ENCODE measurements around the gene OR6N2. TPM values are rescaled to one million over a fixed set of nuclear protein-coding genes. Genes with fewer than 3 reads are reported as not detected.

OR6N2 gene
- total RNA-seq = not detected

GRCh38 chr1:158781104-158781503 is at the start of gene OR6N2:
TSS of gene OR6N2 (minus strand) at chr1:158781204. CDS start at chr1:158777635, 3,569 bp downstream.
- no peak for DNase-seq (ENCODE audit: low spot score)

- no peak for DNase-seq (ENCODE audit: low spot score)
These were observed 49.2 kb upstream of the OR6N2 start for GRCh38 chr1:158830074-158830677.

- no peak for DNase-seq (ENCODE audit: low spot score)
These were observed 40.7 kb upstream of the OR6N2 start for GRCh38 chr1:158821723-158822122.

- no peak for DNase-seq (ENCODE audit: low spot score)
These were observed 38.7 kb upstream of the OR6N2 start for GRCh38 chr1:158819461-158820443.

- no peak for DNase-seq (ENCODE audit: low spot score)
These were observed 38.0 kb upstream of the OR6N2 start for GRCh38 chr1:158818975-158819431.

GRCh38 chr1:158818560-158818959 is 37.6 kb upstream of the OR6N2 start:
- DNase-seq (ENCODE audit: low spot score) = no peak

GRCh38 chr1:158814970-158815369 is 34.0 kb upstream of the OR6N2 start:
- no peak for DNase-seq (ENCODE audit: low spot score)

GRCh38 chr1:158813164-158813563 is 32.2 kb upstream of the OR6N2 start:
- DNase-seq (ENCODE audit: low spot score) = no peak

- no peak for DNase-seq (ENCODE audit: low spot score)
These were observed 31.3 kb upstream of the OR6N2 start for GRCh38 chr1:158812336-158812735.

- no peak for DNase-seq (ENCODE audit: low spot score)
These were observed 29.3 kb upstream of the OR6N2 start for GRCh38 chr1:158810311-158810710.

- DNase-seq (ENCODE audit: low spot score) = no peak
These were observed 28.9 kb upstream of the OR6N2 start for GRCh38 chr1:158809862-158810261.

GRCh38 chr1:158809256-158809655 is 28.3 kb upstream of the OR6N2 start:
- DNase-seq (ENCODE audit: low spot score) = no peak

- no peak for DNase-seq (ENCODE audit: low spot score)
These were observed 26.0 kb upstream of the OR6N2 start for GRCh38 chr1:158806916-158807536.

GRCh38 chr1:158803678-158804077 is 22.7 kb upstream of the OR6N2 start:
- DNase-seq (ENCODE audit: low spot score) = no peak

GRCh38 chr1:158801396-158801795 is 20.4 kb upstream of the OR6N2 start:
- no peak for DNase-seq (ENCODE audit: low spot score)

- DNase-seq (ENCODE audit: low spot score) = no peak
These were observed 19.5 kb upstream of the OR6N2 start for GRCh38 chr1:158800526-158800925.

- DNase-seq (ENCODE audit: low spot score) = no peak
These were observed 18.7 kb upstream of the OR6N2 start for GRCh38 chr1:158799689-158800088.

- no peak for DNase-seq (ENCODE audit: low spot score)
These were observed 17.5 kb upstream of the OR6N2 start for GRCh38 chr1:158798531-158798930.

GRCh38 chr1:158794247-158794646 is 13.2 kb upstream of the OR6N2 start:
- no peak for DNase-seq (ENCODE audit: low spot score)

- no peak for DNase-seq (ENCODE audit: low spot score)
These were observed 12.6 kb upstream of the OR6N2 start for GRCh38 chr1:158793604-158794003.

GRCh38 chr1:158771950-158772866 is 8.8 kb downstream of the OR6N2 start, which contains the start of gene OR6N1:
TSS of gene OR6N1 (minus strand) at chr1:158772195. CDS start at chr1:158766682, 5,513 bp downstream.
- DNase-seq (ENCODE audit: low spot score) = no peak
